ENCODE measurements around the gene SCN9A. TPM values are rescaled to one million over a fixed set of nuclear protein-coding genes. Genes with fewer than 3 reads are reported as not detected.

Gene SCN9A
- total RNA-seq, 1 donor: 0.63 TPM

- H3K27me3 ChIP-seq (ENCODE audit: insufficient read depth, low read length): peaks cover 3% of the 10 kb centered on the region
- H3K4me1 ChIP-seq (ENCODE audit: insufficient read depth, low read length): no peaks in the 10 kb centered on the region
- H3K4me3 ChIP-seq (ENCODE audit: low read length): no peak overlapping the region
- no peaks in the 10 kb centered on the region for H3K9me3 ChIP-seq (ENCODE audit: low read depth, low read length)
Observed at GRCh38 chr2:166170356-166170755, 205.4 kb downstream of the SCN9A start.

- no peaks in the 10 kb centered on the region for H3K4me1 ChIP-seq (ENCODE audit: insufficient read depth, low read length)
Observed at GRCh38 chr2:166167449-166167848, 208.3 kb downstream of the SCN9A start.

GRCh38 chr2:166163775-166164174, 212.0 kb downstream of the SCN9A start:
- Histone ChIP-seq H3K4me3 (ENCODE audit: low read length) (no peak overlapping the region), H3K9me3 (ENCODE audit: low read depth, low read length) (no peaks in the 10 kb centered on the region), H3K4me1 (ENCODE audit: insufficient read depth, low read length) (no peaks in the 10 kb centered on the region), H3K27me3 (ENCODE audit: insufficient read depth, low read length) (peaks cover 5% of the 10 kb centered on the region)

More at GRCh38 chr2:166167449-166167848, 208.3 kb downstream of the SCN9A start:
- H3K27me3 ChIP-seq (ENCODE audit: insufficient read depth, low read length): peaks cover 5% of the 10 kb centered on the region
- H3K4me3 ChIP-seq (ENCODE audit: low read length): no peak overlapping the region
- H3K9me3 ChIP-seq (ENCODE audit: low read depth, low read length): no peaks in the 10 kb centered on the region

GRCh38 chr2:166158546-166158945, 217.2 kb downstream of the SCN9A start:
- H3K27me3 ChIP-seq (ENCODE audit: insufficient read depth, low read length): no peaks in the 10 kb centered on the region
- no peak overlapping the region for H3K4me3 ChIP-seq (ENCODE audit: low read length)
- no peaks in the 10 kb centered on the region for H3K4me1 ChIP-seq (ENCODE audit: insufficient read depth, low read length)
- no peaks in the 10 kb centered on the region for H3K9me3 ChIP-seq (ENCODE audit: low read depth, low read length)

- Histone ChIP-seq H3K4me3 (ENCODE audit: low read length) (no peak overlapping the region), H3K4me1 (ENCODE audit: insufficient read depth, low read length) (no peaks in the 10 kb centered on the region), H3K9me3 (ENCODE audit: low read depth, low read length) (no peaks in the 10 kb centered on the region), H3K27me3 (ENCODE audit: insufficient read depth, low read length) (no peaks in the 10 kb centered on the region)
Observed at GRCh38 chr2:166157578-166157977, 218.2 kb downstream of the SCN9A start.

- H3K4me1 ChIP-seq (ENCODE audit: insufficient read depth, low read length): no peaks in the 10 kb centered on the region
- no peaks in the 10 kb centered on the region for H3K9me3 ChIP-seq (ENCODE audit: low read depth, low read length)
- no peaks in the 10 kb centered on the region for H3K27me3 ChIP-seq (ENCODE audit: insufficient read depth, low read length)
- H3K4me3 ChIP-seq (ENCODE audit: low read length): no peak overlapping the region
Observed at GRCh38 chr2:166156985-166157490, 218.7 kb downstream of the SCN9A start.

- H3K27me3 ChIP-seq (ENCODE audit: insufficient read depth, low read length): no peaks in the 10 kb centered on the region
- H3K9me3 ChIP-seq (ENCODE audit: low read depth, low read length): no peaks in the 10 kb centered on the region
- no peak overlapping the region for H3K4me3 ChIP-seq (ENCODE audit: low read length)
- H3K4me1 ChIP-seq (ENCODE audit: insufficient read depth, low read length): no peaks in the 10 kb centered on the region
Observed at GRCh38 chr2:166155589-166155988, 220.2 kb downstream of the SCN9A start.

GRCh38 chr2:166154685-166155338, 220.9 kb downstream of the SCN9A start:
- Histone ChIP-seq H3K27me3 (ENCODE audit: insufficient read depth, low read length) (no peaks in the 10 kb centered on the region), H3K4me1 (ENCODE audit: insufficient read depth, low read length) (no peaks in the 10 kb centered on the region), H3K9me3 (ENCODE audit: low read depth, low read length) (no peaks in the 10 kb centered on the region), H3K4me3 (ENCODE audit: low read length) (no peak overlapping the region)

GRCh38 chr2:166152064-166152463, 223.7 kb downstream of the SCN9A start:
- no peaks in the 10 kb centered on the region for H3K4me1 ChIP-seq (ENCODE audit: insufficient read depth, low read length)

GRCh38 chr2:166148500-166149400, 227.0 kb downstream of the SCN9A start:
- no peaks in the 10 kb centered on the region for H3K27me3 ChIP-seq (ENCODE audit: insufficient read depth, low read length)
- H3K4me3 ChIP-seq (ENCODE audit: low read length): no peak overlapping the region
- no peaks in the 10 kb centered on the region for H3K9me3 ChIP-seq (ENCODE audit: low read depth, low read length)
- no peaks in the 10 kb centered on the region for H3K4me1 ChIP-seq (ENCODE audit: insufficient read depth, low read length)

More at GRCh38 chr2:166152064-166152463, 223.7 kb downstream of the SCN9A start:
- H3K9me3 ChIP-seq (ENCODE audit: low read depth, low read length): no peaks in the 10 kb centered on the region
- no peaks in the 10 kb centered on the region for H3K27me3 ChIP-seq (ENCODE audit: insufficient read depth, low read length)
- H3K4me3 ChIP-seq (ENCODE audit: low read length): no peak overlapping the region

GRCh38 chr2:166147883-166148282, 227.9 kb downstream of the SCN9A start:
- no peaks in the 10 kb centered on the region for H3K9me3 ChIP-seq (ENCODE audit: low read depth, low read length)
- no peaks in the 10 kb centered on the region for H3K27me3 ChIP-seq (ENCODE audit: insufficient read depth, low read length)
- no peak overlapping the region for H3K4me3 ChIP-seq (ENCODE audit: low read length)
- H3K4me1 ChIP-seq (ENCODE audit: insufficient read depth, low read length): no peaks in the 10 kb centered on the region

Other genes starting within 250 kb of the SCN9A start
- gene SCN1A, start 247.9 kb downstream of the SCN9A start, total RNA-seq: not detected
- gene SCN7A, start 118.3 kb upstream of the SCN9A start, total RNA-seq: under 0.01 TPM

Measured in mononuclear cell (primary cell).